ENCODE measurements around the gene PYGO2. TPM values are rescaled to one million over a fixed set of nuclear protein-coding genes. Genes with fewer than 3 reads are reported as not detected.
"Not testable (repeated sequence)": the region's sequence is repeated elsewhere in the genome, so short reads cannot be mapped to it uniquely, and the experiment has no call there.

The PYGO2 gene
- total RNA-seq, 1 donor from 2014 or later = 42.5 TPM

DNA sequence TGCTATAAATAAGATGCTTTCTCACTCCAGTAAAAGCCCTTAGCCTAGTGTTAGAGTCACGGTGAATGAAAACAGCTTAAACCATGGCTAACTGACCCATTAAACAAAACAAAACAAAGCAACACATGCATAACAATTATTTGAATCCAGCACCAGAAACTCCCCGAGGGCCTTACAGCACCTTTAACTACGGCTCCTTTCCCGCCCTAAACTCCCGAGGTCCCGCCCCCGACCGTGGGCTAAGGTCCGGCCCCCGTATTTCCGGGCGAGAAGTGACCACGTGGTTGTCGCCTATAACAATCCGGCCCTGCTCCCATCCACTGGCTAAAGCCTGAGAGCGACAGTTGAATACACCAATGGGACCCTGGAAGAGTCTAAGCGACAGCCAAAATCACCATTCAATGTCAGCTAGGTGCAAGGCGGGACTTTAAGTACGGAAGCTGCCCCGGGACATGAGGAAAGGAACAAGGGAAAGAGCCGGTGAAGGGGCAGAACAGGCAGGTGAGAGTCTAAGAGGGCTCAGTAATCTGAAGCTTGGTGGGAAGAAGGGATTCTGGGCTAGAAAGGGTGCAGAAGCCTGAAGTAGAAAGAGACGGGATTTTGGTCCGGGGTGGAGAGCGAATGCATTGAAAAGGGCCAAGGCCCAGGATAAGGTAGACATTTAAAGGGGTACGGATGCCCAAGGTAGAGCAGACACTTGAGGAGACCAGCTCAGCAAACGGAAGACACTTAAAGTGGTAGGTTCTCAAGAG, 21.5 kb upstream of the PYGO2 start, which contains the start of gene FLAD1:
TSS of gene FLAD1 (plus strand) at position 448 of the 752 bp plus-strand sequence. CDS start 351 bp downstream, outside the sequence.
- peak; percentile 100 for DNase-seq (ENCODE audit: low read depth in 2 of 2)

DNA sequence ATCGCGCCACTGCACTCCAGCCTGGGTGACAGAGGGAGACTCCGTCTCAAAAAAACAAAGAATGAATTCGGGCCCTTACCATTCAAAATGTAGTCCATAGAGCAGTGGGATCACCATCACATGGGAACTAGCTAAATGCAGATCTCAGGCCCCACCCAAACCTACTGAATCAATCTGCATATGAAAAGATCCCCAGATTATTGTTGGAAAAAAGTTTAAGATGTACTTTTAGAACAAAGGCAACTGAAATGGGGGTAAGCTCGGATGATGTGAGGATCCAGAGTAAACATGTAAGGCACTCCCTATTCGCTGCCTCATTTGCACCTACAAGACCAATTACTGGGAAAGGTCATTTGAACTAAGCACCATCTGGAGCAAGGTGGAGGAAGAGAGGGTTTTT, 20.8 kb upstream of the PYGO2 start:
- DNase-seq (ENCODE audit: low read depth in 2 of 2) = no peak

DNA sequence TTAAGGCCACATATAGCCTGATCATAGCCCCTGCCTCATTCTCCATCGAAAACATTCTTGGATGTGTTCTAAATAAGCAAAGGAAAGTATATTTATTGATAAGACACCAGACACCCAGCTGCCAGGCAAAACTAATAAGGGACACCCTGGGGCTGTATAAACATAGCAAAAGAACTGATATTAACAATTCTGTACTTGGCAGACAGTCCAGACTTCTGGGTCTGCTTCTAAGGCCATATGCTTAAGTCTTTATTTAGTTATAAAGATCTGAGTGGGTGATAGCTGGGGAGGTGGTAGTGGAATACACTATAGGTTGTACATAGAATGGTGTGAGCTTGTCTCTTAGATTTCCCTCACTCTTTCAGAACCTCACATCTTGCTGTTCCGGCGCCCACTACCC, 16.8 kb upstream of the PYGO2 start:
- DNase-seq (ENCODE audit: low read depth in 2 of 2) = no peak

DNA sequence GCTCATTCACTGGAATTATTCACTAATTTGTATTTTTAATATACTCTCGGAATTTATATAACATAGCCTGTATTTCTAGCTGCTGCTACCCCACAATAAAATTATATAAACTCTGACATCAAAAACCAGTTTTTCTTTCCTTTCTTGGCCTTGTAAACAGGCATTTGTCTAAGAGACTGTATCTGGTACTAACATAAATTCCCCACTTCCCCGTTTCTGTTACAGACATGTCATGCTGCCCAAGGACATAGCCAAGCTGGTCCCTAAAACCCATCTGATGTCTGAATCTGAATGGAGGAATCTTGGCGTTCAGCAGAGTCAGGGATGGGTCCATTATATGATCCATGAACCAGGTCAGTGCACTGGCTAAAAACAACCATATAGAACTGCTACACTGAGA, 16.2 kb upstream of the PYGO2 start:
- DNase-seq (ENCODE audit: low read depth in 2 of 2) = not testable (repeated sequence)

DNA sequence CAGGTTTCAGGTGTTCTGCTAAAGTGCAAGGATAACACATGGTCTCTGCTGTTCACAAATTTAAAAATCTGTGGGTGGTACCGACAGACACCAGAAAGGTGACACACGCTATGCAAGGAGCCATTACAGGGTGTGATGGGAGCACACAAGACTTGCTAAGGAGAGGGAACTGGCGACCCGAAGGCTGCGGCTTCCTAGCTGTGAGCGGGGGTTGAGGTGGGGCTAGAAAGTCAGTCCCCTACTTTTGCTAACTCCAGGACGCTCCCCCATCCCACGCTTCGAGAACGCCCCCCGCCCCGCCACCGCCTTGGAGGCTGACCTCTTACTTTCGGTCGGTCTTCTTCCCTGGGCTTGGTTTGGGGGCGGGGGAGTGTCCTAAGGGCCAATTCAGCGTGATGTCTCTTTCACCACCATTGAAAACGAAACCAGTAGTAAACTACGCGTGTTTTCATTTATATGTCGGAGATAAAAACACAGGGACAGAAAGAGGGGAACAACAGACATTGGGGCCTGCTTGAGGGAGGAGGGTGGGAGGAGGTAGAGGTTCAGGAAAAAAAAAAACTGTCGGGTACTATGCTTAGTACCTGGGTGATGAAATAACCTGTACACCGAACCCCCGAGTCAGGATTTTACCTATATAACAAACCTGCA, 14.0 kb upstream of the PYGO2 start:
- peak; percentile 69 to 75 for DNase-seq (ENCODE audit: low read depth in 2 of 2)

DNA sequence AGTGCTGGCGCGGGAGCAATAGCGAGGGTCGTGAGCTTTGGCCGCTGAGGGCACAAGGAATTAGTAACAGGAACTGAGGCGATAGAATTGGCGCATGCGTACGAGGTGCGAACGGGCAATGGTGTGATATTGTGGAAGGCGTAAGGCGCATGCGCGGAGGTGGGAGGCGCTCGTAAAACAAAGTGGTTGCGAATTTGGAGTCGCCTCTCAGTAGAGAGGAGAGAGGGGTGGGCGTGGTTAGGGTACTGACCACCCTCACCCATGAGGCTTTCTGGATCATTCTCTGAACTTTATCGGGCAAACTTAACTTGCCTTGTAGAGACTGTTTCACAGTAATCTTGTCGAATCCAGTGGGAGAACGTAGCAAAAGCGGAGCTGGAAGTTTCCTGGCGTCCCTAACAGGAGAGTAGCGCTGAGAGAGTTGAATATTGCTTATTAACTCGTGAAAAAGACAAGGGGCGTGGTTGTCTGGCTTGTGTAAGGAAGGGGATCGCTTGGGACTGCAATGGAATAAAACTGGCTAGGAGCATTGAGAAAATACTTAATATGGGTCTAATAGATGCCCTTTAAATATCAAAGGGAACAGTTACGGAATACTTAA, 13.3 kb upstream of the PYGO2 start:
- DNase-seq (ENCODE audit: low read depth in 2 of 2) = peak; percentile 95 to 96

DNA sequence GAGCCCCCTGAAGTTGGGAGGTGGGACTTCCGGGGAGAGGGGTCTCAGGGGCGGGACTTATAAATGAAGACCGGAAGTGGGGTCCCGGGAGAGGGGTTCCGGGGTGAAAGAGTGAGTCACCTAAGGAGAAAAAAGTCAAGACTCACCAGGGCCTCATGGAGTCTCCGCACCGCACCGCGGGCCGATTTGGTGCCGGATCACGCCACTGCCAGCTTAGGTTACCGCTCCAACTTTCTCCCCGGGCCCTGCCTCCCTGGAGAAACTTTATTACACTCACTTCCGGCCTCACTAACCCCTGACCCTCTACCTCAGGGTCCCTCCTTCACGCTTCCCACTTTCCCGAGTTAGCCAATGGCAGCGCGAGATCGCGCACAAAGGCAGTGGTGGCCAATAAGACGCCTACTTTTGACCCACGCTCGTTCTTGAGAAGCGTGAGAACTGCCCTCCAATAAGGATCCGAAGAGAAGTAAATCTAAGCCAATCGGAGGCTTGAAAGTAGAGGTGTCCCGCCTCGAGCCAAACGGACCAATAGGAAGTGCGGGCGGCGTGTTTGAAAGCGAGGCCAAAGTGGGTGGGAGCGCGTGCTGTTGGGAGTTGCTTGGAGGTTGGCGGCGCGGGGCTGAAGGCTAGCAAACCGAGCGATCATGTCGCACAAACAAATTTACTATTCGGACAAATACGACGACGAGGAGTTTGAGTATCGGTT, 12.7 kb upstream of the PYGO2 start, which contains the start of gene CKS1B:
TSS of gene CKS1B (plus strand) at position 580 of the 706 bp plus-strand sequence. CDS start at position 645, 65 bp downstream.
- peak; percentile 100 for DNase-seq (ENCODE audit: low read depth in 2 of 2)

DNA sequence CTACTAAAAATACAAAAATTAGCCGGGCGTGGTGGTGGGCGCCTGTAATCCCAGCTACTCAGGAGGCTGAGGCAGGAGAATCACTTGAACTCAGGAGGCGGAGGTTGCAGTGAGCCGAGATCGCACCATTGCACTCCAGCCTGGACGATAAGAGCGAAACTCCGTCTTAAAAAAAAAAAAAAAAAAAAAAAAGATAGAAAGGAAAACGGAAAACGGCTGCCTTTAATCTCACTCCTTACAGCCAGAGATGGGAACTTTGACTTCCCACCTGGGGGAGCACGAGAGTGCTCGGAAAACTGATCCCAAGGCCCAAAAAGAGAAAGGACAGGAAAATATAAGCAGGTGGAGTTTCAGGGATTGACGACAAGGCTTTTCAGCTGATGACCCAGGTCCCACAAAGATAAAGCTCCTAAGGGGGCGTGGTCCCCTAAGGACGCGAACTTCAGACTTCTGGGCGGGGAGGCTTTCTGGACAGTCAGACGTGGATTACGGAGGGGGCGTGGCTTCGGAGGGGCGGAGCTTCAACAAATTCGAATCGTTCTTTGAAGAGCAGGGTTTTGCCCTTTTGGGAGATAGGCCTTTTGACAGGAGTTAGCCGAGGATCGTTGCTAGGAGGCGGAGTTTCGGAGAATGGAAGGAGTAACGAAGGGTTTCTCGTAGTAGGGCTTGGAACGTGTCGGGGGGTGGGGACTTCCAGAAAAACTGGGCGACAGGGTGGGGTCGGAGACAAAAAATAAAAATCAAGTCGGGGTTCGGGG, 11.9 kb upstream of the PYGO2 start:
- DNase-seq (ENCODE audit: low read depth in 2 of 2) = peak; percentile 97 to 98

DNA sequence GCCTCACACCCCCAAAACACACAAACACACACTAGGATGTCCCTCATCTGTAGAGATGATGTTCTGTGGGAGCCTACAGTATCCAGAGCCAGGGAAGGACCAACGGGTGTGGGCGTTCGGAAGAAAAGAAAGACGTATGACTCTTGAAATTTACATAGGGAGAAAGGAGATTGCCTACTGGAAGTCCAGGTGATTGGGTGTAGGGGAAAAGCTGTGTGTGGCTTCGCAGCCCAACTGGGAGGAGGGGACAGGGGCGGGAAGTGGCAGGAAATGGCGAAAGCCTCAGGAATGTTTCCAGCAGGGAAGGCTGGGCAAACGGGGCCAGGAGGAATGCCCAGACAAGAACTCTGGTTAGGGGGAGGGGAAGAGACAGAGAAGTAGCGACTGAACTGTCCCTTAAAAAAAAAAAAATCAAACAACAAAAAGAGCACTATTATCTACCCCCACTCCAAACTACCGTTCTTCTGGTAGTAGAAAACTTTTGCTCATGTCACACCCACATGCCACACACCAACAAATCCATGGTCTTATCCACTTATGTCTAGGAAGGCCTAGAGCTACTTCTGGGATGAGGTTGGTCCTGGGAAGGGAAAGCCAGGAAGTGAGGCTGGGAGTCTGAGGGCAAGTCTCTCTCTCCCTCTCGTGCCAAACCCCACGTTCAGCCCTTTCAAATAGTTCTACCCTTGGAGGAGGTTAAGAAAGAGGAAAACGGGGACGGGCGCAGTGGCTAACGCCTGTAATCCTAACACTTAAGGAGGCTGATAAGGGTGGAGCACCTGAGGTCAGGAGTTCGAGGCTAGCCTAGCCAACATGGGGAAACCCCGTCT, 11.1 kb upstream of the PYGO2 start:
- peak; percentile 59 to 93 for DNase-seq (ENCODE audit: low read depth in 2 of 2)

DNA sequence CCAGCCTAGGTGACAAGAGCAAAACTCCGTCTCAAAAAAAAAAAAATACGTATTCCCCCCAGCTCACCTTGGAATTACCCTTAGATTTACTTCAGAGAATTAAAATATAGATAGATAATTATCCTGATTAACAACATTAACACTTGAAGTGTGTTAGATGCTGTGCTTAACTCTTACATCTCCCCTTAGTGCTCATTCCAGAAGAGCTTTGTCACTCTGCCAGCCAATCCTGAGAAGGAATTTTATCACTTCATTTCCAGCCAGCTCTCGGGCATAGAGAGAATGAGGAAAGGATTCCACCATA, 10.6 kb upstream of the PYGO2 start:
- peak in 1 of 2 donors; percentile 44 for DNase-seq (ENCODE audit: low read depth in 2 of 2)

DNA sequence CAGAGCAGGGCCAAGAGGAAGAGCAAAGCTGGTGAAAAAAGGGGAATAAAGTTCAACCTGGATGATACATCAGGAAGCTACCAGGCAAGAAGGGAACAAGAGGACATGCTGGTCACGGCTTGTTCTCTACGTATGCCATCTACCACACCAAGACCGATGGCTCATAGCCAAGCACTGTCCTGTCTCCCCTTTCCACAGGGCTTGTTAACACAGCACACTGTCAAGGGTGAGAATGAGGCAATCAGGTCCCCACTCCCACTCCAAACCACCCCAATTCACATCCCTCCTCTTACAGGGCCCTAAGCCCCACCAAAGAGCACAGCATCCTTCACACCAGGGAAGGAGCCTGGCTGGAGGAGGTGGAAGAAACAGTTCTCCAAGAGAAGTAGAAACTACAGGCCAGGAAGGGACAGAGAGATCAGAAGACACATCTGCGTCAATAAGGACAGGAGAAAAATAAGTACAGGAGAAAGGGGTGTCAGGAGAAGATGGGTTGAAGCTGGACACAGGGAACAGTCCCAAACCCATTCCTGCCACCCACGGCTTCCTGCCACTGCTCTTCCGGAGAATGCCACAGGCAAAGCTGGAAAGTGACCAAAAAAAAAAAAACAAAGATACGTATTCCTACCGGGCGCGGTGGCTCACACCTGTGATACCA, 9.9 kb upstream of the PYGO2 start:
- DNase-seq (ENCODE audit: low read depth in 2 of 2) = peak; percentile 38 to 53

DNA sequence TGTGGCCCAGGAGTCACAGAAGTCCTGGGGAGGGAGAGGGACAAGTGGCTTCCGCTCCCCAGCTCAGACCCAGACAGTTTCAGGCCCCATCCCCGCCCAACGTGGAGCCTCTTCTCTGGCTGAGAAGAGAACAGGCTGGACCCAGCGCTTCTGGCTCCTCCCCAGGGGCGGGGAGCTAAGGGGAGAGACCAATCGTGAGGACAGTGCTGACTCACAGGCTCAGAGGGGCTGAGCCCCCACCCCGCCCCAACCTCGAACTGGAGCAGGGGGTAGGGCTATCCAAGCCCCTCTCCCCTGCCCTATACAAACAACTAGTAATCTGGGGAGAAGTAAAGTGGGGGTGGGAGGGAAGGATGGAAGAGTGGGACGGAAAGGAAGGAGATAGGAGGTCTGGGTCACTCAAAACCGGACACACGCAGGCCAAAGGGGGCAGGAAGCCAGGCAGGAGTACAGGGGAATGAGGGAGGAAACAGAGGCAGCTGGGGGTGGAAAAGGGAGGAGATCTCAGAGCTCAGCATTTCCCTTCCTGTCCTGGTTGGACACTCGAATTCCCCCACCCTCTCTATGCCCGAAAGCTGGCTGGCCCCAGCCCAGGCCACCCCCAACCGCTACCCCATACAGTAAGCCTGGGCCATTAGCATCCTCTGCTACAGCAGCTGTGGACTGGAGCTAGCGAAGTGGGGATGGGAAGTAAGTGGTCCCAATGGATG, 9.2 kb upstream of the PYGO2 start, which contains the start of gene SHC1:
TSS of gene SHC1 (minus strand) at position 117 of the 710 bp plus-strand sequence. CDS start 221 bp downstream, outside the sequence.
- DNase-seq (ENCODE audit: low read depth in 2 of 2) = peak; percentile 91 to 97

DNA sequence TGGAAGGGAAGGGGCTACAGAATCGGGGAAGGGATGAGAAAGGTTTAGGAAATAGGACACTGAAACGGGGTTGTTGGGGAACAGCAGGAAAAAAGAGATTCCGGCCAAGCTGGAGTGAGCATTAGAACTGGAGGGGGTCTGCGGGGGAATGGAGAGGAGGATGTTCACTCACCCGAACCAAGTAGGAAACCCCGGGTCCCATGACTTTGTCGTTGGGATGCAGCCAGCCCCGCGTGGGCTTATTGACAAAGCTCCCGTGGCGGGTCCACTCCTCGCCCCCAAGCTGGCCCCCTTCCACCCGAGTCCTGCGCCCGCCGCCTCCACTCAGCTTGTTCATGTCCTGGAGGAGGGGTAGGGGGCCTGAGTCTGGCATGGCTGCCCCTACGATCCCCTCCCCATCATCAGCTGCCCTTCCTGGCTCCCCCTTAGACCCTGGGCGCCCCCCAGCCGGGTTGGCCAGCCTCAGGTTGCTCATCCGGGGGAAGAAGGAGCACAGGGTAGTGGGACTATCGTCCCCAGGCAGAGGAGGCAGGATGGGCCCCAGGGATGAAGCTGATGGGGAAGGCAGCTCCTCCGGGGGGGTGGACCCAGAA, 8.4 kb upstream of the PYGO2 start:
- DNase-seq (ENCODE audit: low read depth in 2 of 2) = peak; percentile 17 to 59

DNA sequence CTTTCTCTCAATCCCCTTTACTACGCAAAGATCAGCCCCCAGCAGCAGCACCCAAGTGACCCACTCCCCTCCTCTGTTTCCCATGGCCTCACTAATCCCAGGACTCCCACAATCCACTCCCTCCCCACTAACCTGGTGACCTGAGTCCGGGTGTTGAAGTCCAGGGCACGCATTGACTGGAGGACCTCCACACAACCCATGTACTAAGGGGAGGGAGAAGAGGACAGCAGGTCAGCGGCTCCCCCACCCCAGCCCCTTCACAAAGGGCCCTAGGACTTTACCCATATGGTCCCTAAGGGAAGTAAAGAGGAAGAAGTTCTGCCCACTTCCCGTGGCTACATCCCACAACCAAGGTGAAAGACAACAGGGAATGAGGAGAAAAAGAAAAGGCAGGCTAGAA, 7.7 kb upstream of the PYGO2 start:
- DNase-seq (ENCODE audit: low read depth in 2 of 2) = peak in 1 of 2 donors; percentile 13

DNA sequence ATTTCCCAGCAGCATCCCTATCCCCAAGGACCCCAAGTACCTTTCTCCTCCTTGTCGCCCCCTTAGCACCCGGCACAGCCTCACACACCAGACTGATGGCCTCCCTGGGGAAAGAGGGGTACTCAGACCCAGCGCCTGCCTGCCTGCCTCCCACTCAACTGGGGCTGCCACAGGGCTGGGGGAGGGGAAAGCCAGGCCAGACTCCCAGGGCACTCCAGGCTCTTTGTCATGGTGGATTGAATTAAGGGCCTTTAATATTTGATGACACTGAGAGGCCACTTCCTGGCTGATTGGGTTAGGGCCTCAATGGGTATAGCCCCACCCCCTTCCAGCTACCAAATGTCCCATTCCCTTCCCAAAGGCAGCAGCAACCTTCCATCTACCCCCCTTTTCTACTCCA, 7.1 kb upstream of the PYGO2 start:
- DNase-seq (ENCODE audit: low read depth in 2 of 2) = no peak

DNA sequence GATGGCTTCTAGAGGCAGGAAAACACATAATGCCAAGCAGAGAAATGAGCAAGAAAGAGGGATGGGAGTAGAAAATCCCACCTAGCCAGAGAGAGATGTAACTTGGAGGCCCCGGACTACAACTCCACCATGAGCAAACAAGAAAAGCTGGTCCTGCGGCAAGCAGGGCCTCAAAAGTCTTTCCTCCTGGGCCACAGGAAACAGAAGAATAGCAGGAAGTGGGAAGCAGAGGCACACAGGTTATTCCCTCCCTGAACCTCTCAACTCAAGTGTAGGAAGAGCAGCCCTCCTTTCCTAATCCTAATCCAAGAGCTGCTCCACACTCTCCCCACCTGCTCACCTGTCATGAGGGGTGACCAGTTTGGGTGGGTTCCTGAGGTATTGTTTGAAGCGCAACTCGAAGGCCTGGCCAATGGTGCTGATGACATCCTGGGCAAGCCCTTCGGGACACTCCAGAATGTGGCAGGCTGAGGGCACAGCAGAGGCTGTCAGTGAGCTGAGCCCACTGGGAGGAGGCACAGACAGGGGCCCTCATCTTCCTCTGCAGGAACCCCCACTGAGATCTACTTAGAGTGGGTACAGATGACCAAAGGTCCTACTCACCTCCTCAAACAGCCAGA, 5.9 kb upstream of the PYGO2 start:
- peak; percentile 21 to 47 for DNase-seq (ENCODE audit: low read depth in 2 of 2)

DNA sequence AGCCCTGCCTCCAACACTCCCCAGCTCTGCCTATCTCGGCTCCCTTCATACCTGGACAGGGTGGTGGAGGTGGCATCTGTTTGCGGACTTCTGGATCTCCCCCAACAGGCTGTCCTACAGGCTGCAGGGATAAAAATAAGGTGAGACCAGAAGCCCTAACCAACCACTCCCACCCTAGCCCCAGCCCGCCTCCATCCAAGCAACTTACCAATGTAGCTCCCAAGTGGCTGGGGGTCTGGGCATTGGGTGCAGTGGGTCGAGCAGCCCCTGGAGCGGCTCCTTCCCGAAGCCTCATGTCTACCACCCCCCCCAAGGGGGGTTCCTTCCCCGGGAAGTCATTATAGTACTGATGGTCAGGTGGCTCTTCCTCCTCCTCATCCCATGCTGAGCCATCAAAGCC, 4.5 kb upstream of the PYGO2 start:
- no peak for DNase-seq (ENCODE audit: low read depth in 2 of 2)

DNA sequence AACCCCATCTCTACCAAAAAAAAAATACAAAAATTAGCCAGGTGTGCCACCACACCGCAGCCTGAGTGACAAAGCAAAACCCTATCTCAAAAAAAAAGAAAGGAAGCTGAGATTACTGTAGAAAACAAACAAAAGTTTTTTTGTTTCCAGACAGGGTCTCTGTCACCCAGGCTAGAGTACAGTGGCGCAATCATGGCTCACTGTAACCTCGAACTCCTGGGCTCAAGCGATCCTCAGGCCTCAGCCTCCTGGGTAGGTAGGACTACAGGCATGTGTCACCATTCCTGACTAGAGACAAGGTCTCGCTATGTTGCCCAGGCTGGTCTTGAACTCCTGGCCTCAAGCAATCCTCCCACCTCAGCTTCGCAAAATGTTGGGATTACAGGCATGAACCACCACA, 2.8 kb upstream of the PYGO2 start:
- no peak for DNase-seq (ENCODE audit: low read depth in 2 of 2)
